ENCODE results near the gene GEMIN7.
"Not testable (repeated sequence)": the region's sequence is repeated elsewhere in the genome, so short reads cannot be mapped to it uniquely, and the experiment has no call there.

GEMIN7 gene

GRCh38 chr19:45091031-45091923 lies 12.2 kb downstream of the GEMIN7 start:
- DNase-seq = peak; percentile 99

- peak; percentile 99 for DNase-seq
Observed at GRCh38 chr19:45092747-45093678, 14.0 kb downstream of the GEMIN7 start, which contains the start of gene PPP1R37. Gene PPP1R37, plus strand, starts transcription at chr19:45093179. Its CDS starts 147 bp downstream, at chr19:45093326.

GRCh38 chr19:45094137-45094536 lies 15.1 kb downstream of the GEMIN7 start:
- no peak for DNase-seq

- DNase-seq = no peak
Observed at GRCh38 chr19:45094707-45095106, 15.6 kb downstream of the GEMIN7 start.

GRCh38 chr19:45095496-45096413 lies 16.7 kb downstream of the GEMIN7 start:
- no peak for DNase-seq

DNA sequence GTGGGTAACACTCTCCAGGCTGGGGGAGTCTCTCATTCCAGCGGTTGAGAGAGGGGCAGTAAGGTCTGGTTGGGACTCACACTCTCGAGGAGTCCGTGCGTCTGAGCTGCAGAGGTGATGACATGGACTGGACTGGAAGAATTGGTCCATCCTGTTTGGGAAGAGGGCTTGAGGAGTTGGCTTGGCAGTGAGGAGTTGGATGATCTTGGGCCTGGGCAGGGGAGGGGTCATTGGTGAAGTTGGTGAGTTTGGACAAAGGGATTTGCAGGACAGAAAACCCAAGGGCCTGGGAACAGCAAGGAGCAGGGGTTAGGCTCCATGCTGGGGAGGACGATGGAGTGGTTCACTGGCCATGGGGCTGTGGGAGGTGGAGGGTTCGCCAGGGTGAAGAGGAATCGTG lies 17.6 kb downstream of the GEMIN7 start:
- DNase-seq = no peak

DNA sequence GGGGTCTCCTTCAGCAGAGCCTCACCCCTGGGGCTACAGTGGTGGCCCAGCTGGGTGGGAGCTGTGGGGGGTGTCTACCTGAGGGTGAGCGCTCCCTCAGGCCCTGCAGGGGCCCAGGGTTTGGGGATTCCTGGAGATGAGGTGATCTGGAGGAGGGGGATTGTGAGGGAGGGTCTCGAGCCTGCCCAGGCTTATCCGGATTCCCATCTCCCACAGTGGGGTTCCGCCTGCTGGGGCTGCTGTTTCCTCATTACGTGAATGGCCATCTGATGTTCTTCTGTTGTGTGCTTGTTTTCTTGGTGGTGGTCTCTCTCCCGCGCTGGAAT lies 18.4 kb downstream of the GEMIN7 start:
- no peak for DNase-seq

DNA sequence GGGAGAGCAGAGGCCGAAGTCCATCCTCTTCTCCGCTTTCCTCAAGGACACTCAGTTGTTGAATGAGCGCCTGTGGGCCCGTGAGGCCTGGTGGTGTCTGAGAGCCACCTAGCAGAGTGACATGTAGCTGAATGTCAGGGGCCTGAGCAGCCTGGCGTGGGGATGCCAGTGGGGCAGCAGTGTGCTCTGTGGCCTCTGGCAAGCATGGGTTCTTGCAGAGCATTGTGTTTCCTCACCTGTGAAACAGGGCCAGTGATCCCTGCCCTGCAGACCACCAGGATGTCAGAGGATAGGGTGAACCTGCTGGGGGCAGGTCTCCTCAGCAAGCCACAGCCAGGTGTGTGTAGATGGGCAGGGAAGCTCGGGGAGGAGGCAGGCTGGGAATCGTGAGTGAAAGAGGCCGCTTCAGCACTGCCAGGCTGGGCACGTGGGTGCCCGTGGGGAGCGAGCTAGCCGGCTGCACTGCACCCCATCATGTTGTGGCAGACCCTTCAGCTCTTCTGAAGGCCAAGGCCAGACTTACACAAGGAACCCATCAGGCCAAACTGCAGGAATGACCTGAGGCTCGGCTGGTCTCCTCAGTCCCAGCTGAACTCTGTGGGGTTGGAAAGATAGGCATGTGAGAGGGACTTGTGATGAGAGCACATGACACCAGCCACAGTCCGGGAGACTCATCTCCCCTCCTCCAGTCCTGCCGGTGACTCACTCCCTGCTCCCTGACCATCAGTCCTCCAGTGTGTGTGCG lies 18.9 kb downstream of the GEMIN7 start:
- no peak for DNase-seq

DNA sequence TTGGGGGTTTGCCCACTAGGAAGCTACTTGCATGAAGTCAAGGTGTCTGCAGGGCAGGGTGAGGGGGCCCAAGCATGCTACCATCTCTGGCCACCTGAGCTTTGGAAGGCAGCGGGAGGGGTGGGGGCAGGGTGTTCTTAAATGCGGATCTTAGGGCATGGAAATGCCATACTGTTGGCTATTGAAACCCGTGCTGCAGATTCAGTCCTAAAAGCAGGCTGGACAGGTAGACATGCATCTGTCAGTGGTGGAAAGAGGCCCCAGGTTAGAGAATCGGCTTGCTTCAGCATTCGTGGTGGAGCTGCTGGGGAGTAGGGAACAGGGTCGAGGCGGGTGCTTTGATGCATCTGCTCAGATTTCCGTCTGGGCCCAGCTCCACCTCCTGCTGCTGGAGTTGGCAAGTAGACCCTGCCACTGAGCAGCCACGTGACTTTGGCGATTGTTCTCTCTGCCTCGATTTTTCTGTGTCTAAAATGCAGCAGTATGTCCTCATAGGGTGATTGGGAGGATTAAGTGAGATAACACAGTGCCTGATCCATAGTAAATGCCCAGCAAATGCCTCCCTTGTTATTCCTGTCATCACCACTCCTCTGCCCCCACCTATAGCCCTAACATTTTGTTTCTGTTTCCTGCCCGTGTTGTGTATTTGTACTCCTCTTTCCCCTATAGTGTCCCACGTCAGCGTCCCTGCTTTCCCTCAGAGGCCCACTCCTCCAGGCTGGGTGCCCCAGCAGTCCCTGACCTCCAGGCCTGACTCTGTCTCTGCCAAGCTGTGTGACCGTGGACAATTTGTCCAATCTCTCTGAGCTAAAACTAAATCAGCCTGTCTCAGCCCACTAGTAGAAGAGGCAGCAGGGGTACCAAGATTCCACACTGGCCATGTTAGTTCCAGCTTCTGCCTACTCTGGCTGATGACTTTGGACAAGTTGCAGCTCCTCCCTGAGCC lies 19.7 kb downstream of the GEMIN7 start:
- peak; percentile 67 for DNase-seq

- peak; percentile 28 for DNase-seq
Observed at GRCh38 chr19:45099467-45100191, 20.6 kb downstream of the GEMIN7 start.

GRCh38 chr19:45100201-45100600 lies 21.1 kb downstream of the GEMIN7 start:
- no peak for DNase-seq

DNA sequence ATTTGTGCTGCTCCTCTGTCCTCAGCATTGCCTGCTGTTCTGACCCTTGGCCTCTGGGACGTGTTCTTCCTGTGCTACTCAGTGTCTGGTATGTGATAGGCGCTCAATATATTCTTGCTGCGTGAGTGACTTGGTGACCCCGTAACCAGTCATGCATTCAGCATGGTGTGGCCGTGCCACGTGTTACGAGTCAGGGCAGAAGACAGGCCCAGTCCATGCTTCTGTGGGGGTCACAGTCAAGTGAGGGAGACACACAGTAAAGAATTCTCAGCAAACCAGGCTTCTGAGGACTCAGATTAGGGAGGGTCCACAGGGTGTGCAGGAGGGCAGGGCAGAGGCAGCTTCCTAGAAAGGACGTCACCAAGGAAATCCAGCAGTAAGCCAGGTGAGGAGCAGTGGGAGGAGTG lies 21.8 kb downstream of the GEMIN7 start:
- DNase-seq = no peak

- DNase-seq = no peak
Observed at GRCh38 chr19:45101806-45102205, 22.7 kb downstream of the GEMIN7 start.

GRCh38 chr19:45102481-45102880 lies 23.4 kb downstream of the GEMIN7 start:
- DNase-seq = no peak

DNA sequence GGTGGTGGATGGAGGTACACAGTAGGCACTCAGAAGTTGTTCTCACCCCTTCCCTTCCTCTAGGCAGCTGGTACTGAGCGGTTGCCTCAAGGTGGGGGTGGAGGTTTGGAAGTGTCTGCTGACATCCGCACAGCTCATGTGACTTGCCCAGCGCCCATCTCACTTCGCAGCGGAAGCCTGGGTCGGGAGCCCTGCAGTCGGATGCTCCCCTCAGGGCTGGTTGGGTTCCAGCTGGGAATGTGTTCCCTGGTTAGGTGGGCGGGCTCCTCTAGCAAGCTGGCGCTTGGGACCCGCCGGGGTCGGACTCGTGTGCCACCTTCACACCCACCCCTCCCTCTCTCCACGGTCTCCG lies 24.1 kb downstream of the GEMIN7 start:
- DNase-seq = peak; percentile 67

GRCh38 chr19:45103508-45104319 lies 24.7 kb downstream of the GEMIN7 start:
- DNase-seq = peak; percentile 59

- no peak for DNase-seq
Observed at GRCh38 chr19:45104658-45105349, 25.7 kb downstream of the GEMIN7 start.

- DNase-seq = not testable (repeated sequence)
Observed at GRCh38 chr19:45106363-45106762, 27.3 kb downstream of the GEMIN7 start.
